ENCODE measurements around the gene VAV1.
A peak's percentile ranks its signal among the peaks of the same experiment; 100 is the strongest.

Gene VAV1

GRCh38 chr19:6772028-6772865, at the start of gene VAV1:
VAV1 (plus strand) TSS chr19:6772708; CDS start chr19:6772808, 100 bp downstream.
- peak; percentile 77 for DNase-seq

GRCh38 chr19:6723108-6723618, 49.3 kb upstream of the VAV1 start:
- no peak for DNase-seq

GRCh38 chr19:6723738-6724137, 48.8 kb upstream of the VAV1 start:
- no peak for DNase-seq

GRCh38 chr19:6724631-6725492, 47.6 kb upstream of the VAV1 start:
- DNase-seq: no peak

- DNase-seq: no peak
These were observed 46.8 kb upstream of the VAV1 start for GRCh38 chr19:6725513-6726231.

DNA sequence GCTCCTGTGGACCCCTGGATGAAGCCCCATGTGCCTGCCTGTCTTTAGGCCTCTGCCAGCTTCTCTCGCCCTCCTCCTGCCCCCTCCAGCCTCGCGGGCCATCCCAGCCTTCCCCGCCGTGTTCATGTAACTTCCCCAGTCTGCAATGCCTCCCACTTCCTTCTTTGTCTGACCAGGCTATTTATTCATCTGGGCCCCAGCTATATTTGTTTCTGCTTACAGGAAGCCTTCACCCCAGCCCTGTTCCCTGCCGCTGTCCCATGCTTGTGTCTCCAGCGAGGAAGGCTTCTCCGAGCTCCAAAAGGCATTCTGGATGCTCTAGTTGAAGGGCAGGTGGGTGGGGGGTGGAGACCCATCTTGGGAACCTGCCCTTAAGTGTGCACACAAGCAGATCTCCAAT, 44.2 kb upstream of the VAV1 start:
- DNase-seq: no peak

GRCh38 chr19:6729573-6730152, 42.8 kb upstream of the VAV1 start:
- DNase-seq: no peak

- no peak for DNase-seq
These were observed 42.2 kb upstream of the VAV1 start for GRCh38 chr19:6730153-6730804.

DNA sequence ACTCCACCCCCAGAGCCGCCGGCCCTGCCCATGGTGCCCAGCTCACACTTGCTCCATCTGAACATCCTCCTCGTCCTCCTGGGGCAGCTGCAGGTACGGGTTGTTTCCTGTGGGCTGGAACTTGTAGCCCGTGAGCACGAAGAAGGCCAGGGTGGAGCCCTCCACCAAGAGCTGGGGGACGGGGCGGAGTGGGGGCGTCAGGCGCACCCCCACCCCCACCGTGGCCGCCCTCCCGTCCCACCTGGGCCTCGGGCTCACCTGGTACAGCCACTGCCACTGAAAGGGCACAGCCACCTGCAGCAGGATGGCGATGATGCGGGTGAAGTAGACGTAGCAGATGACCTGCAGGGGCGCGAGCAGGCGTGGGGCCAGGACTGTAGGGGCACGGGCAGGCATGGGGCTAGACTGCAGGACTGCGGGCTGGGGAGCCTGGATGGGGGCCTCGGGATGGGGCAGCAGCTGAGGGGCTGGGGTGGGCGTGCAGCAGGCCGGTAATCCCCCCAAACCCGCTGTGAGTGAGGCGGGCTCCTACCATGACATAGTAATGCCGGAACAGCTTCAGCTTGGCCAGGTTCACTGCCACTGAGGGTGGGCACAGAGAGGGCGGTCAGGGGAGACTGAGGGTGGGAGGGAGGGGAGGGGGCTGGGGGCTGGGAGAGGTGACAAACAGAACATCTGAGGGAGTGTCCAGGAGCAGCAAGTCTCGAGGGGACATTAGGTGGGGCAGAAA, 41.4 kb upstream of the VAV1 start:
- no peak for DNase-seq

- DNase-seq: no peak
These were observed 40.7 kb upstream of the VAV1 start for GRCh38 chr19:6731822-6732221.

DNA sequence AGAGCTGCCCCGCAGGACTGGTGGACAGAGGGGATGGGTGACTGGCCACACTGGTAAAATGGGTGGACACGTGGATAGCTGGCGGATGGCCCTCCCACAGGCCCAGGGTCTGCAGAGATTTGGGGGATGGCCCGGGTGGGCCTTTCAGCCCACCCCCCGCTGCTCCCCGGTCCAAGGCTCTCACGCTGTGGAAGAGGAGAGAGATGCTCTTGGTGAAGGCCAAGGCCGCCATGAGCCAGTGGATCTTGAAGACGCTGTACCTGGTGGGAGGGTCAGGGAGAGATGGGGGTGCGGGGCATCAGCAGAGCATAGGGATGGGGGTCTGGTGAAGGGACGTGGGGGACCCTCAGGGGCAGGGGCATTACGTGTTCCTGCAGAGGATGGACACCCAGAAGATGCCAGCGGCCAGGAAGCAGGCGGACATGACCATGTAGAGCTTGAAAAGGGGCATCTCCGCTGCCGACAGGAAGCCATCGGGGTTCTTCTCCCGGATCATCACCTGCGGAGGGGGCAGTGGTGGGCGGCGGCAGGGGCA, 39.6 kb upstream of the VAV1 start:
- DNase-seq: no peak

GRCh38 chr19:6733338-6734095, 39.0 kb upstream of the VAV1 start:
- DNase-seq: no peak

DNA sequence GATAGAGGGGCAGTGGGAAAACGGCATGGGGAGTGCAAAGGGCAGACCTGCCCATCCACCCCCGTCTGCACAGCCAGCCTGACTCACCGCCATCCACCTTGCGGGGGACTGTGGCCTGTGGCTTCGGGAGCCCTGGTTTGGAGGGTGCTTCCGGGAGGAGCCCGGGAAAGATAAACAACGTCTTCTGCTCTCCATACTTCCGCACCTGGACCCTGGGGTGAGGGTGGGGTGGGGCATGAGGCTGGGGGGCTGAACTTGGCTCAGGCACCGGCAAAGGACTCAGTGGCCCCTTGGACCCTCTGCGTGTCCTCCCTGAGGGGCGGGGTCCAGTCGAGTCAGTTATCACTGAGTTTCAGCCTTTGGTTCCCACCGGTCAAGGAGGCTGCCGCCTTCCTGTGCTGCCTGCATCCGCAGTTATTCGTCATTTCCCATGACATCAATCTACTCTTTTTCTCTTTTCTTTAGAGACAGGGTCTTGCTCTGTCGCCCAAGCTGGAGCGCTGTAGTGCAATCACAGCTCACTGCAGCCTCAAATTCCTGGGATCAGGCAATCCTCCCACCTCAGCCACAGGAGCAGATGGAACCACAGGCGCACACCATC, 38.3 kb upstream of the VAV1 start:
- DNase-seq: no peak

- no peak for DNase-seq
These were observed 37.2 kb upstream of the VAV1 start for GRCh38 chr19:6735181-6735911.

- DNase-seq: peak; percentile 80
These were observed 36.2 kb upstream of the VAV1 start for GRCh38 chr19:6736169-6736916.

GRCh38 chr19:6736917-6737283, 35.6 kb upstream of the VAV1 start:
- DNase-seq: peak; percentile 45

DNA sequence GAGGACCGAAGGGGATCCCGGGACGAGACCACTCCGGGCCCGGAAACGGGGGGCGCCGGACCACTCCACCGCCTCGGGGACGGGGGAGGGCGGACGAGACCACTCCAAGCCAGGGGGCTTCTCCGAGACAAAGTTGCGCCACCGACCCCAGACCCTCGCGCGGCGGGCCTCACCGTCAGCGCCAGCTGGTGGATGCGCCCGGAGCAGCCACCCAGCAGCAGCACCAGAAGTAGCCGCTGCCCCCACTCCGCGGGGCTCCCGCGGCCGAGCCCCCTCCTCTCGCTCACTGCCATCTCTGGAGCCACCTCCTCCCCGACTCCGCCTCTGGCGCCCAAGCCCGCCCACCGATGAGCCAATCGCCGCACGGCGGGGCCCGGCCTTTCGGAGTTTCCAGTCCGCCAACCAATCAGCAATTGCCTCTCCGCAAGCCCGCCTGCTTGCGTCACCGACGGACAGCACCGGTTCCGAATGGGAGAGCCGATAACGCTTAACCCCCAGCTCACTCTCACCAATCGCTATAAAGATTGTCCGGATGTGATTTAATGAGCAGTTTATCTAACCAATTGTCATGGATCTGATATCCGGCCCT, 35.1 kb upstream of the VAV1 start, which contains the start of gene GPR108:
TSS of gene GPR108 (minus strand) at position 297 of the 589 bp plus-strand sequence. CDS start at position 293, 4 bp downstream.
- DNase-seq: peak; percentile 99

Data from stimulated activated naive CD4-positive, alpha-beta T cell treated with Interleukin-2 at 50 U/mL for 16 hours (primary cell).